ENCODE data around the gene MBD4.

MBD4 gene

GRCh38 chr3:129473067-129473768, 33.5 kb upstream of the MBD4 start:
- no peak for TF ChIP-seq EZH2 (IDR thresholded peaks at IDR 0.05; ENCODE audit: borderline replicate concordance, low read length)
- TF ChIP-seq CTCF (IDR thresholded peaks at IDR 0.05; ENCODE audit: low read length), result no peak
- Histone ChIP-seq H3K4me2 (ENCODE audit: low read length) (no peak overlapping the region), H2AFZ (ENCODE audit: low read length) (no peak overlapping the region), H3K9ac (ENCODE audit: low read length) (no peak overlapping the region), H3K27me3 (ENCODE audit: insufficient read depth, low read length) (no peaks in the 10 kb centered on the region), H3K36me3 (ENCODE audit: insufficient read depth, low read length) (0 out of 2 replicates have a peak, but pooled peaks cover 5% of the 10 kb centered on the region), H4K20me1 (ENCODE audit: insufficient read depth, low read length) (no peaks in the 10 kb centered on the region), H3K9me3 (ENCODE audit: low read length) (no peaks in the 10 kb centered on the region), H3K79me2 (ENCODE audit: insufficient read depth, low read length) (no peaks in the 10 kb centered on the region), H3K9me2 (ENCODE audit: low read depth, low read length) (no peaks in the 10 kb centered on the region), H3K4me1 (ENCODE audit: insufficient read depth, low read length, severe bottlenecking) (no peaks in the 10 kb centered on the region), H3K27ac (ENCODE audit: low read depth, low read length, poor library complexity, severe bottlenecking) (no peak overlapping the region), H3K4me3 (ENCODE audit: low read depth, low read length, poor library complexity, severe bottlenecking) (no peak overlapping the region), H3F3A (ENCODE audit: insufficient read depth, low read length) (no peaks in the 10 kb centered on the region)

- H2AFZ ChIP-seq (ENCODE audit: low read length), result no peak overlapping the region
- H4K20me1 ChIP-seq (ENCODE audit: insufficient read depth, low read length), result no peaks in the 10 kb centered on the region
- no peak overlapping the region for H3K27ac ChIP-seq (ENCODE audit: low read depth, low read length, poor library complexity, severe bottlenecking)
- H3K4me3 ChIP-seq (ENCODE audit: low read depth, low read length, poor library complexity, severe bottlenecking), result no peak overlapping the region
- H3K9ac ChIP-seq (ENCODE audit: low read length), result no peak overlapping the region
- H3F3A ChIP-seq (ENCODE audit: insufficient read depth, low read length), result no peaks in the 10 kb centered on the region
- H3K4me1 ChIP-seq (ENCODE audit: insufficient read depth, low read length, severe bottlenecking), result no peaks in the 10 kb centered on the region
- no peaks in the 10 kb centered on the region for H3K79me2 ChIP-seq (ENCODE audit: insufficient read depth, low read length)
- H3K36me3 ChIP-seq (ENCODE audit: insufficient read depth, low read length), result no peaks in the 10 kb centered on the region
- no peak for TF ChIP-seq CTCF (IDR thresholded peaks at IDR 0.05; ENCODE audit: low read length)
- no peak for TF ChIP-seq EZH2 (IDR thresholded peaks at IDR 0.05; ENCODE audit: borderline replicate concordance, low read length)
- H3K9me2 ChIP-seq (ENCODE audit: low read depth, low read length), result no peaks in the 10 kb centered on the region
- no peaks in the 10 kb centered on the region for H3K27me3 ChIP-seq (ENCODE audit: insufficient read depth, low read length)
- no peaks in the 10 kb centered on the region for H3K9me3 ChIP-seq (ENCODE audit: low read length)
- H3K4me2 ChIP-seq (ENCODE audit: low read length), result no peak overlapping the region
Measured at GRCh38 chr3:129470861-129471260, 31.1 kb upstream of the MBD4 start.

GRCh38 chr3:129469026-129469425, 29.3 kb upstream of the MBD4 start:
- H3K36me3 ChIP-seq (ENCODE audit: insufficient read depth, low read length), result no peaks in the 10 kb centered on the region
- no peak overlapping the region for H3K4me2 ChIP-seq (ENCODE audit: low read length)

More at GRCh38 chr3:129469026-129469425, 29.3 kb upstream of the MBD4 start:
- no peaks in the 10 kb centered on the region for H3K79me2 ChIP-seq (ENCODE audit: insufficient read depth, low read length)
- H3K27me3 ChIP-seq (ENCODE audit: insufficient read depth, low read length), result no peaks in the 10 kb centered on the region
- no peaks in the 10 kb centered on the region for H3K4me1 ChIP-seq (ENCODE audit: insufficient read depth, low read length, severe bottlenecking)
- no peak overlapping the region for H3K9ac ChIP-seq (ENCODE audit: low read length)
- no peak overlapping the region for H3K4me3 ChIP-seq (ENCODE audit: low read depth, low read length, poor library complexity, severe bottlenecking)
- H3K27ac ChIP-seq (ENCODE audit: low read depth, low read length, poor library complexity, severe bottlenecking), result no peak overlapping the region
- no peaks in the 10 kb centered on the region for H4K20me1 ChIP-seq (ENCODE audit: insufficient read depth, low read length)
- no peak overlapping the region for H2AFZ ChIP-seq (ENCODE audit: low read length)
- H3K9me3 ChIP-seq (ENCODE audit: low read length), result no peaks in the 10 kb centered on the region
- H3K9me2 ChIP-seq (ENCODE audit: low read depth, low read length), result no peaks in the 10 kb centered on the region
- TF ChIP-seq CTCF (IDR thresholded peaks at IDR 0.05; ENCODE audit: low read length) (no peak), EZH2 (IDR thresholded peaks at IDR 0.05; ENCODE audit: borderline replicate concordance, low read length) (no peak)
- no peaks in the 10 kb centered on the region for H3F3A ChIP-seq (ENCODE audit: insufficient read depth, low read length)
